Measurements from ENCODE around the gene MAT1A. TPM values are rescaled to one million over a fixed set of nuclear protein-coding genes. Genes with fewer than 3 reads are reported as not detected.

The MAT1A gene
- total RNA-seq = under 1 TPM; 0.13 to 0.60 TPM
- not detected for polyA plus RNA-seq
- long read RNA-seq, donor 1, partial matches to known transcripts = 1 of 1 reads
- long read RNA-seq, donor 1, other reads (novel, unspliced or antisense) = 0 of 1 reads
- long read RNA-seq, donor 2 = 0 reads

DNA sequence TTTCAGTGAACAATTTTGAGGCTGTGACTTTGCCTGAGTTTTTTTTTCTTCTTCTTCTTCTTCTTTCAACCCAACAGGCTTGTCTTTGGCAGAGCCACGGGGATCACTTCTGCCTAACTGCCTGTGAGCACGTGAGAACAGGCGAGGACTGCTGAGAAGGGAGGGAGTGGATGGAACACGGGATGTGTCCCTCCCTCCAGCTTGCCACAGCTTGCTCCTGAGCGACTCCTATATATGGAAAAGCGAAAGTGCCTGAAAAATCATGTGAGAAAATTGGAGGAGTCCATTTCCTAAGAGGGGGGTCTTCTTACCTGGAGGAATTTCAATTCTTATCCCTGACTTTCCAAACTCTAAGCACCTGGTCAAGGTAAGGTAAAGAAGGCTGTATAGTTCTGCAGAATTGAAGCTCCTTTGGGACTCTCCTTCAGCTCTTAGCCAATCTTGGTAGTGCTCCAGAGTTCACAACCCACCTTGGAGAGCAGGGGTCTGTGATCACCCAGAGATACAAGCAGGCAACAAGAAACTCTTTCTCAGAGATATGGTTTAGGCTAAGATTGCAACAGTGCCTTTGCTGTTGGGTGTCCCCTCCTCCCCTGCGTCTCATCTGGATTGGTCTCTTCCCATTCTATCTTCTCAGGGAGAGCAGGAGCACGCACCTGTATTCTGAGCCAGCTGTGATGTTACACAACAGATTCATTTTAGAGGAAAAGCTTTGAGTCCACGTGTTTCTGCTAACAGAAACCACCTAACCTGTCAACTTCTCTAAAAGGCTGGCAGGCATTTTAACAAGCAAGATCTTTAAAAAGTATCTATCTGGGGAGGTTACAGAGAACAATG lies at the start of gene MAT1A:
MAT1A (minus strand) TSS at position 208 of the 837 bp plus-strand sequence. CDS start 235 bp downstream, outside the sequence.
- WGBS, 2 donors = 35 to 39% methylated on average over 9 of the region's 9 CpGs
- H3K9me3 ChIP-seq (ENCODE audit: control insufficient read depth, low read length) = no peaks in the 10 kb centered on the region
- H3K27ac ChIP-seq (ENCODE audit: low read depth in 1 of 2, low read length in 2 of 2) = no peak within 1 kb of the TSS
- H3K4me3 ChIP-seq (ENCODE audit: low read length in 2 of 2) = no peak within 1 kb of the TSS
- intact Hi-C loops (cut with DNase I) = no loop called here
- ATAC-seq (ENCODE audit: low FRiP score) = no peak
- no peaks in the 10 kb centered on the region for H3K4me1 ChIP-seq (ENCODE audit: control insufficient read depth in 1 of 2, insufficient read depth in 2 of 2, low read length in 2 of 2)
- no peaks in the 10 kb centered on the region for H3K36me3 ChIP-seq (ENCODE audit: control insufficient read depth in 1 of 2, insufficient read depth in 2 of 2, low read length in 1 of 2)
- DNase-seq = no peak
- peaks cover 0 to 1% of the 10 kb centered on the region in 2 donors for H3K27me3 ChIP-seq (ENCODE audit: control insufficient read depth in 1 of 2, insufficient read depth in 2 of 2, low read length in 1 of 2)

DNA sequence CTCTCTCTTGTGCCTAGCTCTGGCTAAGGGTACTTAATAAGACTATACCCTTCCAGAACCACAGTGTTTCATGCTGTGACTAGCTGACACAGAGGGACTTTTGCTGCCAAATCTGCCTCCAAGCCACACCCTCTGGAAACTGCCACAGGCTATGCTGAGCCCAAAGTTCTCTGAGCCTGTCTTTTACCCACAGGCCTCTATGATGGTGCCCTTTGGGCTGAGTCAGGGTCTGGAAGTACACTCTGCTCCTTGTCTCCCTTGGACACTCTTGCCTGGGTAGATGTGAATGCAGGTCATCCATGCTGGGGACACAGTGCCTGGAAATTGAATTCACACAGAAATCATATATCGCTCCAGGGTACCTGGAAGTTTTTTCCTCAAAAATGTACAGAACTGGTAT lies 44.5 kb upstream of the MAT1A start:
- Histone ChIP-seq H3K27ac (ENCODE audit: low read depth in 1 of 2, low read length in 2 of 2) (no peak overlapping the region), H3K9me3 (ENCODE audit: control insufficient read depth, low read length) (no peaks in the 10 kb centered on the region), H3K36me3 (ENCODE audit: control insufficient read depth in 1 of 2, insufficient read depth in 2 of 2, low read length in 1 of 2) (no peaks in the 10 kb centered on the region), H3K4me3 (ENCODE audit: low read length in 2 of 2) (no peak overlapping the region), H3K4me1 (ENCODE audit: control insufficient read depth in 1 of 2, insufficient read depth in 2 of 2, low read length in 2 of 2) (no peaks in the 10 kb centered on the region), H3K27me3 (ENCODE audit: control insufficient read depth in 1 of 2, insufficient read depth in 2 of 2, low read length in 1 of 2) (no peaks in the 10 kb centered on the region)
- WGBS, 2 donors = 94 to 100% methylated on average over 1 of the region's 1 CpG
- ATAC-seq (ENCODE audit: low FRiP score) = no peak
- DNase-seq = no peak
- intact Hi-C loops (cut with DNase I) = no loop called here

DNA sequence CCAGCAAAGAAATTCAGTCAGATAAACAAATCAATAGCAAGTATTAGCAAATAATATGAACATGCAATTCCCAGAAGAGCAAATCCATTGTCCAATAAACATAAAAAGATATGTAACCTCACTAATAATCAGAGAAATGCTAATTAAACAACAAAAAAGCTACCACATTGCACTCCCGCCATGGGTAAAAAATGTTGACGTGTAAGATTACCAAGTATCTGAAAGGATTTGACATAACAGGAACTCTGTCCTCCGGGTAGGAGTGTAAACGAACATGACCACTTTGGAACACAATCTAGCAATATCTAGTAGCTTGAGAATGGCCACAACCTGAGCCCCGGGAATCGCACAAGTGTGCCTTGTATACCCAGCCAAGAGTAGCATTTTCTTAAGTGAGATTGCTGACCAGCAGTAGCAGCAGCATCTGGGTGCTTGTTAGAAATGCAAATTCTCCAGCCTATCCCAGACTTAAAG lies 35.5 kb upstream of the MAT1A start:
- 70 to 73% methylated on average over 6 of the region's 6 CpGs for WGBS, 2 donors
- Histone ChIP-seq H3K4me1 (ENCODE audit: control insufficient read depth in 1 of 2, insufficient read depth in 2 of 2, low read length in 2 of 2) (no peaks in the 10 kb centered on the region), H3K27me3 (ENCODE audit: control insufficient read depth in 1 of 2, insufficient read depth in 2 of 2, low read length in 1 of 2) (no peaks in the 10 kb centered on the region), H3K4me3 (ENCODE audit: low read length in 2 of 2) (no peak overlapping the region), H3K9me3 (ENCODE audit: control insufficient read depth, low read length) (no peaks in the 10 kb centered on the region), H3K36me3 (ENCODE audit: control insufficient read depth in 1 of 2, insufficient read depth in 2 of 2, low read length in 1 of 2) (no peaks in the 10 kb centered on the region), H3K27ac (ENCODE audit: low read depth in 1 of 2, low read length in 2 of 2) (no peak overlapping the region)
- no peak for DNase-seq
- no peak for ATAC-seq (ENCODE audit: low FRiP score)
- intact Hi-C loops (cut with DNase I) = no loop called here

DNA sequence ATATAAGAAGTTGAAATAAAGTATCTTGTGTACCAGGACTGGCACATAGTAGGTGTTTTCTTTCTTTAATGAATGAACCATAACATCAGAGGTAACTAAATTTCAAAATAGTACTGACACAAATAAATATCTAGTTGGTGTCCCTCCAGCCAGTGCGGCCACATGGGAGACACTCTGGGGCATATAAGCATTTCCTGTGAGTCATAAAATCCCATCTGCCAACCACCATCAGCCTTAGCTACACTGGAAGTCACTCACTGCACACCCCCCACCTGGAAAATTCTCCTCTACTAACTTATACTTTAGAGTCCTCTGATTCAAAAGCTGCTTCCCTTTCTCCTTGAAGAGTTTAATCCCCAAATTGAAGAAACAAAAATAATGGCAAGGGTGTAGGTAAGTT lies 34.6 kb upstream of the MAT1A start:
- no peaks in the 10 kb centered on the region for H3K27me3 ChIP-seq (ENCODE audit: control insufficient read depth in 1 of 2, insufficient read depth in 2 of 2, low read length in 1 of 2)
- WGBS, 2 donors = 4 to 12% methylated on average over 1 of the region's 1 CpG
- no peaks in the 10 kb centered on the region for H3K36me3 ChIP-seq (ENCODE audit: control insufficient read depth in 1 of 2, insufficient read depth in 2 of 2, low read length in 1 of 2)
- no peaks in the 10 kb centered on the region for H3K4me1 ChIP-seq (ENCODE audit: control insufficient read depth in 1 of 2, insufficient read depth in 2 of 2, low read length in 2 of 2)
- no peak for DNase-seq
- no peak overlapping the region for H3K4me3 ChIP-seq (ENCODE audit: low read length in 2 of 2)
- H3K9me3 ChIP-seq (ENCODE audit: control insufficient read depth, low read length) = no peaks in the 10 kb centered on the region
- H3K27ac ChIP-seq (ENCODE audit: low read depth in 1 of 2, low read length in 2 of 2) = no peak overlapping the region
- no peak for ATAC-seq (ENCODE audit: low FRiP score)
- intact Hi-C loops (cut with DNase I) = no loop called here

GRCh38 chr10:80323311-80323710 lies 33.9 kb upstream of the MAT1A start:
- no peak for ATAC-seq (ENCODE audit: low FRiP score)
- Histone ChIP-seq H3K27me3 (ENCODE audit: control insufficient read depth in 1 of 2, insufficient read depth in 2 of 2, low read length in 1 of 2) (no peaks in the 10 kb centered on the region), H3K9me3 (ENCODE audit: control insufficient read depth, low read length) (no peaks in the 10 kb centered on the region), H3K4me1 (ENCODE audit: control insufficient read depth in 1 of 2, insufficient read depth in 2 of 2, low read length in 2 of 2) (no peaks in the 10 kb centered on the region), H3K27ac (ENCODE audit: low read depth in 1 of 2, low read length in 2 of 2) (no peak overlapping the region), H3K4me3 (ENCODE audit: low read length in 2 of 2) (no peak overlapping the region), H3K36me3 (ENCODE audit: control insufficient read depth in 1 of 2, insufficient read depth in 2 of 2, low read length in 1 of 2) (no peaks in the 10 kb centered on the region)
- 53 to 61% methylated on average over 3 of the region's 3 CpGs for WGBS, 2 donors
- intact Hi-C loops (cut with DNase I) = no loop called here
- DNase-seq = no peak

DNA sequence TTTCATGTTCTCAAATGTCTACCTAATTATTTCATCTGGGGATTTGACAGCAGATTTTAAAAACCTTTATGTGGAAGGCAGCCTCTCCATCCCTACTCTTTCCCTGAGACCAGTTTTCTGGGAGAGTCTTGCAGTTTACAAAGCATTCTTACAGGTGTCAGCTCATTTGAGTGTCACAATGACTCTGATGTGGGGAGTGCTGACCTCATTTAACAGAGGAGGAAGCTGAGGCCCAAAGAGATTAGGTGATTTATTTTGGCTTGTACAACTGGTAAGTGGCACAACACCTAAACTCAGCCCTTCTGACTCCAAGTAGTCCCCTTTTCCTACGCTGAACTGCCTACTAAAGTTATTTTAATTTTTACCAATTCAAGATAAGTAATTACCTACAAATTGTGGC lies 33.3 kb upstream of the MAT1A start:
- no peaks in the 10 kb centered on the region for H3K27me3 ChIP-seq (ENCODE audit: control insufficient read depth in 1 of 2, insufficient read depth in 2 of 2, low read length in 1 of 2)
- no peak for DNase-seq
- 26 to 28% methylated on average over 1 of the region's 1 CpG for WGBS, 2 donors

DNA sequence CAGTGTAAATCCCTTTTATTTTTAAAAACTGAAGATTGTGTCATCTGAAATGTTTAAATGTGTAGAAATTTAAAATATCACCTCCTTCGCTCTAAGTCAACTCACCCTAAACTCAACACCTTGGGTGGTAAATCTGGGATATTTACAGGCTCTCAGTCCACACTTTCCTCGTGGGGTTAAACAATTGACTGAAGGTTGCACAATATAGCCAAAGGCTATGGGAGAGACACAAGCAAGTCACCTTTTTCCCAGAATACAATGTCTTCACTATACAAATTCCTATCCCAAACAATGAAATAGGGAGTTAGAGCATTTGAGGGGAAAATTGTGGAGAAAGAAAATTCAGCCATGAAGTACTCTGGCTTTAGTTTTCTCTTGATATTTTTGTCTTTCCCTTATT lies 32.7 kb upstream of the MAT1A start:
- no peaks in the 10 kb centered on the region for H3K36me3 ChIP-seq (ENCODE audit: control insufficient read depth in 1 of 2, insufficient read depth in 2 of 2, low read length in 1 of 2)
- 81 to 86% methylated on average over 2 of the region's 2 CpGs for WGBS, 2 donors
- no peak overlapping the region for H3K4me3 ChIP-seq (ENCODE audit: low read length in 2 of 2)
- no peak overlapping the region for H3K27ac ChIP-seq (ENCODE audit: low read depth in 1 of 2, low read length in 2 of 2)
- no peaks in the 10 kb centered on the region for H3K27me3 ChIP-seq (ENCODE audit: control insufficient read depth in 1 of 2, insufficient read depth in 2 of 2, low read length in 1 of 2)
- no peaks in the 10 kb centered on the region for H3K4me1 ChIP-seq (ENCODE audit: control insufficient read depth in 1 of 2, insufficient read depth in 2 of 2, low read length in 2 of 2)
- intact Hi-C loops (cut with DNase I) = no loop called here
- DNase-seq (no peak), ATAC-seq (ENCODE audit: low FRiP score) (no peak)
- H3K9me3 ChIP-seq (ENCODE audit: control insufficient read depth, low read length) = no peaks in the 10 kb centered on the region

More for the DNA sequence above, 33.3 kb upstream of the MAT1A start:
- Histone ChIP-seq H3K27ac (ENCODE audit: low read depth in 1 of 2, low read length in 2 of 2) (no peak overlapping the region), H3K4me3 (ENCODE audit: low read length in 2 of 2) (no peak overlapping the region), H3K36me3 (ENCODE audit: control insufficient read depth in 1 of 2, insufficient read depth in 2 of 2, low read length in 1 of 2) (no peaks in the 10 kb centered on the region), H3K9me3 (ENCODE audit: control insufficient read depth, low read length) (no peaks in the 10 kb centered on the region), H3K4me1 (ENCODE audit: control insufficient read depth in 1 of 2, insufficient read depth in 2 of 2, low read length in 2 of 2) (no peaks in the 10 kb centered on the region)
- intact Hi-C loops (cut with DNase I) = no loop called here
- no peak for ATAC-seq (ENCODE audit: low FRiP score)

- Histone ChIP-seq H3K4me1 (ENCODE audit: control insufficient read depth in 1 of 2, insufficient read depth in 2 of 2, low read length in 2 of 2) (no peaks in the 10 kb centered on the region), H3K36me3 (ENCODE audit: control insufficient read depth in 1 of 2, insufficient read depth in 2 of 2, low read length in 1 of 2) (no peaks in the 10 kb centered on the region), H3K27me3 (ENCODE audit: control insufficient read depth in 1 of 2, insufficient read depth in 2 of 2, low read length in 1 of 2) (no peaks in the 10 kb centered on the region), H3K9me3 (ENCODE audit: control insufficient read depth, low read length) (no peaks in the 10 kb centered on the region), H3K4me3 (ENCODE audit: low read length in 2 of 2) (no peak overlapping the region), H3K27ac (ENCODE audit: low read depth in 1 of 2, low read length in 2 of 2) (no peak overlapping the region)
- WGBS, 2 donors = 38 to 46% methylated on average over 5 of the region's 5 CpGs
- DNase-seq (no peak), ATAC-seq (ENCODE audit: low FRiP score) (no peak)
- intact Hi-C loops (cut with DNase I) = no loop called here
These were observed 31.7 kb upstream of the MAT1A start for GRCh38 chr10:80321183-80321582.

- intact Hi-C loops (cut with DNase I) = no loop called here
- no peak overlapping the region for H3K27ac ChIP-seq (ENCODE audit: low read depth in 1 of 2, low read length in 2 of 2)
- no peaks in the 10 kb centered on the region for H3K27me3 ChIP-seq (ENCODE audit: control insufficient read depth in 1 of 2, insufficient read depth in 2 of 2, low read length in 1 of 2)
- H3K4me3 ChIP-seq (ENCODE audit: low read length in 2 of 2) = no peak overlapping the region
- no peaks in the 10 kb centered on the region for H3K9me3 ChIP-seq (ENCODE audit: control insufficient read depth, low read length)
- DNase-seq = no peak
- ATAC-seq (ENCODE audit: low FRiP score) = no peak
- H3K4me1 ChIP-seq (ENCODE audit: control insufficient read depth in 1 of 2, insufficient read depth in 2 of 2, low read length in 2 of 2) = no peaks in the 10 kb centered on the region
- no peaks in the 10 kb centered on the region for H3K36me3 ChIP-seq (ENCODE audit: control insufficient read depth in 1 of 2, insufficient read depth in 2 of 2, low read length in 1 of 2)
These were observed 30.9 kb upstream of the MAT1A start for GRCh38 chr10:80320377-80320776.

Data from aorta (tissue), 5 donors.